H9 (cell line): ENCODE measurements around the gene FOLR1. TPM values are rescaled to one million over a fixed set of nuclear protein-coding genes. Genes with fewer than 3 reads are reported as not detected.

Experiments
- DNase-seq: peaks from one replicate; pipeline ENCODE4 v3.0.0-alpha.2; 2017
- H2AFZ ChIP-seq: one replicate; pipeline ENCODE4 v1.6.1; 2013; ENCODE audit warnings: mild to moderate bottlenecking, low read length, control low read depth, moderate library complexity
- H2AK5ac ChIP-seq: 2 replicates; pipeline ENCODE4 v1.6.1; 2013; ENCODE audit warnings: low read length, control low read depth, mixed read lengths; ENCODE audit not compliant: insufficient read length
- H2BK120ac ChIP-seq: one replicate; pipeline ENCODE4 v1.6.1; 2013; ENCODE audit warnings: low read depth, mild to moderate bottlenecking, low read length, control low read depth, inconsistent platforms; ENCODE audit not compliant: poor library complexity, severe bottlenecking
- H2BK12ac ChIP-seq: 2 replicates; pipeline ENCODE4 v1.6.1; 2013; ENCODE audit warnings: low read length, control low read depth, mixed read lengths, low read depth; ENCODE audit not compliant: insufficient read length
- H2BK15ac ChIP-seq: 2 replicates; pipeline ENCODE4 v1.6.1; 2013; ENCODE audit warnings: low read depth, low read length, control low read depth
- H2BK20ac ChIP-seq: one replicate; pipeline ENCODE4 v1.6.1; 2013; ENCODE audit warnings: low read depth, mild to moderate bottlenecking, low read length, control low read depth, inconsistent platforms; ENCODE audit not compliant: poor library complexity, severe bottlenecking
- H2BK5ac ChIP-seq: 2 replicates; pipeline ENCODE4 v1.6.1; 2013; ENCODE audit warnings: low read length, control low read depth, mixed read lengths; ENCODE audit not compliant: insufficient read length
- H3K14ac ChIP-seq: 2 replicates; pipeline ENCODE4 v1.6.1; 2013; ENCODE audit warnings: low read length, control low read depth; ENCODE audit not compliant: insufficient read depth
- H3K18ac ChIP-seq: 2 replicates; pipeline ENCODE4 v1.6.1; 2013; ENCODE audit warnings: low read depth, mild to moderate bottlenecking, mixed read lengths, low read length, control low read depth; ENCODE audit not compliant: insufficient read length
- H3K23ac ChIP-seq: 2 replicates; pipeline ENCODE4 v1.6.1; 2013; ENCODE audit warnings: low read length, control low read depth, mixed read lengths, low read depth; ENCODE audit not compliant: insufficient read length
- H3K23me2 ChIP-seq: 2 replicates; pipeline ENCODE4 v1.6.1; 2013; ENCODE audit warnings: low read depth, mild to moderate bottlenecking, mixed read lengths, low read length, control low read depth; ENCODE audit not compliant: insufficient read length, poor library complexity, severe bottlenecking
- H3K27ac ChIP-seq: 2 replicates; pipeline ENCODE4 v1.5.1; 2013; ENCODE audit warnings: low read length, control low read depth, mixed read lengths, low read depth; ENCODE audit not compliant: insufficient read length
- H3K27me3 ChIP-seq: 2 replicates; pipeline ENCODE4 v1.6.1; 2013; ENCODE audit warnings: low read length, control low read depth, inconsistent platforms; ENCODE audit not compliant: insufficient read depth
- H3K4ac ChIP-seq: 2 replicates; pipeline ENCODE4 v1.6.1; 2013; ENCODE audit warnings: low read depth, mild to moderate bottlenecking, control low read depth, inconsistent platforms, low read length, moderate library complexity
- H3K4me1 ChIP-seq: 2 replicates; pipeline ENCODE4 v1.6.1; 2013; ENCODE audit warnings: low read length, control low read depth, inconsistent platforms; ENCODE audit not compliant: insufficient read depth
- H3K4me2 ChIP-seq: 2 replicates; pipeline ENCODE4 v1.6.1; 2013; ENCODE audit warnings: low read length, control low read depth, mixed read lengths; ENCODE audit not compliant: insufficient read length, insufficient read depth
- H3K56ac ChIP-seq: 2 replicates; pipeline ENCODE4 v1.6.1; 2013; ENCODE audit warnings: low read depth, mild to moderate bottlenecking, mixed read lengths, low read length, control low read depth; ENCODE audit not compliant: insufficient read length
- H3K79me1 ChIP-seq: 2 replicates; pipeline ENCODE4 v1.6.1; 2013; ENCODE audit warnings: low read depth, mild to moderate bottlenecking, moderate library complexity, low read length, control low read depth, inconsistent platforms; ENCODE audit not compliant: insufficient read depth, poor library complexity, severe bottlenecking
- H3K79me2 ChIP-seq: 2 replicates; pipeline ENCODE4 v1.6.1; 2013; ENCODE audit warnings: low read length, control low read depth, inconsistent platforms; ENCODE audit not compliant: insufficient read depth
- H3K9ac ChIP-seq: 2 replicates; pipeline ENCODE4 v1.6.1; 2013; ENCODE audit warnings: low read length, control low read depth, mixed read lengths; ENCODE audit not compliant: insufficient read length; ENCODE audit errors: extremely low read depth
- H3K9me3 ChIP-seq: one replicate; pipeline ENCODE4 v1.6.1; 2013; ENCODE audit warnings: low read depth, low read length, inconsistent platforms; ENCODE audit not compliant: control insufficient read depth
- H3T11ph ChIP-seq: one replicate; pipeline ENCODE4 v1.6.1; 2013; ENCODE audit warnings: mild to moderate bottlenecking, low read length, control low read depth, inconsistent platforms
- H4K20me1 ChIP-seq: one replicate; pipeline ENCODE4 v1.6.1; 2013; ENCODE audit not compliant: control insufficient read depth, insufficient read length, insufficient read depth
- H4K5ac ChIP-seq: 2 replicates; pipeline ENCODE4 v1.6.1; 2013; ENCODE audit warnings: low read depth, mild to moderate bottlenecking, mixed read lengths, low read length, control low read depth; ENCODE audit not compliant: insufficient read length
- H4K8ac ChIP-seq: replicated peaks from 2 replicates; pipeline ENCODE4 v1.6.1; 2013; ENCODE audit warnings: low read length, control low read depth, mixed read lengths, low read depth; ENCODE audit not compliant: insufficient read length
- H4K91ac ChIP-seq: 2 replicates; pipeline ENCODE4 v1.6.1; 2013; ENCODE audit warnings: low read depth, mild to moderate bottlenecking, moderate library complexity, mixed read lengths, low read length, control low read depth; ENCODE audit not compliant: insufficient read length
- H3K27ac Mint-ChIP-seq, 3 experiments: 2 replicates in 2 of 3; 3 replicates in 1 of 3; pipeline ENCODE4 v1.8.0; 2020 to 2021; ENCODE audit warnings: mixed read lengths in 3 of 3, mild to moderate bottlenecking in 1 of 3, moderate library complexity in 1 of 3
- H3K27me3 Mint-ChIP-seq: 2 replicates; pipeline ENCODE4 v1.8.0; 2021; ENCODE audit warnings: low read depth, mild to moderate bottlenecking, moderate library complexity, mixed read lengths
- H3K36me3 Mint-ChIP-seq, 3 experiments: 2 replicates in 2 of 3; 3 replicates in 1 of 3; pipeline ENCODE4 v1.8.0; 2020 to 2021; ENCODE audit warnings: low read depth in 3 of 3, mixed read lengths in 3 of 3; ENCODE audit not compliant: insufficient read depth in 1 of 3
- H3K4me1 Mint-ChIP-seq, 2 experiments: 2 replicates each; pipeline ENCODE4 v1.8.0; 2020; ENCODE audit warnings: mixed read lengths in 2 of 2
- H3K4me3 Mint-ChIP-seq, 2 experiments: 2 replicates in 1 of 2; 3 replicates in 1 of 2; pipeline ENCODE4 v1.8.0; 2020 to 2021; ENCODE audit warnings: mild to moderate bottlenecking in 2 of 2, mixed read lengths in 2 of 2, moderate library complexity in 1 of 2
- H3K9me3 Mint-ChIP-seq, 2 experiments: 2 replicates in 1 of 2; 3 replicates in 1 of 2; pipeline ENCODE4 v1.8.0; 2020; ENCODE audit warnings: mild to moderate bottlenecking in 2 of 2, mixed read lengths in 2 of 2, moderate library complexity in 1 of 2
- WGBS: extraction: QIAGEN DNeasy Blood & Tissue Kit; methylation state at CpG from one replicate; pipeline ENCODE4 v1.1.7; 2013; ENCODE audit warnings: missing lambda C conversion rate, low lambda C conversion rate, mixed read lengths; ENCODE audit not compliant: insufficient read length; ENCODE audit errors: extremely low coverage; 5-methylcytosine and 5-hydroxymethylcytosine counted together
- total RNA-seq: library from RNA; stranded (reverse); gene quantifications from 2 replicates; pipeline ENCODE4 v1.2.1, GENCODE V29; 2021
- TF ChIP-seq, protein P1 (sequence below): fragments of 200-600 bp; sonication (generic); conservative IDR thresholded peaks from 3 replicates; pipeline ENCODE4 v1.8.0; 2021; ENCODE audit warnings: antibody characterized with exemption, mild to moderate bottlenecking

Gene FOLR1
- total RNA-seq, 1 experiment from 2014 or later, result 0.92 TPM

- H3K9ac ChIP-seq, result no peak overlapping the region
Measured at GRCh38 chr11:72239313-72239848, 47.4 kb downstream of the FOLR1 start.

More at GRCh38 chr11:72239313-72239848, 47.4 kb downstream of the FOLR1 start:
- DNase-seq, result peak; percentile 67
- Histone ChIP-seq H4K20me1 (peaks cover 2% of the 10 kb centered on the region), H3K4ac (no peak overlapping the region), H3K4me1 (peaks cover 5% of the 10 kb centered on the region; the same call in 1 of the 2 replicates), H2BK15ac (no peak overlapping the region), H3K27ac (no peak overlapping the region), H2AFZ (no peak overlapping the region), H2BK12ac (no peak overlapping the region), H2AK5ac (no peak overlapping the region), H3K4me2 (peak overlapping the region; percentile 27), H4K8ac (no peak overlapping the region), H3K79me2 (no peaks in the 10 kb centered on the region), H3K79me1 (no peaks in the 10 kb centered on the region), H3K27me3 (peaks cover 46% of the 10 kb centered on the region), H4K5ac (no peak overlapping the region), H3K9me3 (no peaks in the 10 kb centered on the region), H3K18ac (no peak overlapping the region), H3K23ac (no peak overlapping the region), H3T11ph (no peak overlapping the region), H2BK120ac (no peak overlapping the region), H2BK20ac (no peak overlapping the region), H2BK5ac (no peak overlapping the region), H4K91ac (no peak overlapping the region), H3K14ac (no peak overlapping the region), H3K56ac (no peak overlapping the region), H3K23me2 (peaks cover 21% of the 10 kb centered on the region)
- H3K9me3 Mint-ChIP-seq, result peaks cover 0 to 6% of the 10 kb centered on the region in 2 experiments; a peak in 3 of 5 replicates
- TF ChIP-seq, protein P1, sequence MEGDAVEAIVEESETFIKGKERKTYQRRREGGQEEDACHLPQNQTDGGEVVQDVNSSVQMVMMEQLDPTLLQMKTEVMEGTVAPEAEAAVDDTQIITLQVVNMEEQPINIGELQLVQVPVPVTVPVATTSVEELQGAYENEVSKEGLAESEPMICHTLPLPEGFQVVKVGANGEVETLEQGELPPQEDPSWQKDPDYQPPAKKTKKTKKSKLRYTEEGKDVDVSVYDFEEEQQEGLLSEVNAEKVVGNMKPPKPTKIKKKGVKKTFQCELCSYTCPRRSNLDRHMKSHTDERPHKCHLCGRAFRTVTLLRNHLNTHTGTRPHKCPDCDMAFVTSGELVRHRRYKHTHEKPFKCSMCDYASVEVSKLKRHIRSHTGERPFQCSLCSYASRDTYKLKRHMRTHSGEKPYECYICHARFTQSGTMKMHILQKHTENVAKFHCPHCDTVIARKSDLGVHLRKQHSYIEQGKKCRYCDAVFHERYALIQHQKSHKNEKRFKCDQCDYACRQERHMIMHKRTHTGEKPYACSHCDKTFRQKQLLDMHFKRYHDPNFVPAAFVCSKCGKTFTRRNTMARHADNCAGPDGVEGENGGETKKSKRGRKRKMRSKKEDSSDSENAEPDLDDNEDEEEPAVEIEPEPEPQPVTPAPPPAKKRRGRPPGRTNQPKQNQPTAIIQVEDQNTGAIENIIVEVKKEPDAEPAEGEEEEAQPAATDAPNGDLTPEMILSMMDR, result no peak
- peaks cover 28 to 43% of the 10 kb centered on the region in 2 experiments for H3K4me1 Mint-ChIP-seq
- H3K36me3 Mint-ChIP-seq, result peaks cover 10 to 37% (median 20%) of the 10 kb centered on the region in 3 experiments
- peak overlapping the region; percentile 55 to 78 for H3K4me3 Mint-ChIP-seq
- WGBS, result no CpG with 5 or more reads among the region's 25 CpGs
- H3K27me3 Mint-ChIP-seq, result peaks cover 42% of the 10 kb centered on the region
- peak overlapping the region in 2 of 3 experiments; percentile 52 to 71; a peak in 2 of 7 replicates for H3K27ac Mint-ChIP-seq
